Left renal pelvis (tissue), 4 donors: Measurements from ENCODE around the gene XPO1. TPM values are rescaled to one million over a fixed set of nuclear protein-coding genes. Genes with fewer than 3 reads are reported as not detected.
"Not testable (repeated sequence)": the region's sequence is repeated elsewhere in the genome, so short reads cannot be mapped to it uniquely, and the experiment has no call there.

Experiments
- DNase-seq, 4 donors: peaks; one replicate each; pipeline ENCODE4 v3.0.0-alpha.2; 2013; ENCODE audit warnings: low read depth in 4 of 4, low spot score in 3 of 4
- polyA plus RNA-seq, 4 donors: library from polyadenylated mRNA; unstranded; fragments of 120-200 nt; gene quantifications; one replicate each; pipeline ENCODE4 v1.2.1, GENCODE V29; 2013; ENCODE audit not compliant: insufficient read length in 4 of 4

Gene XPO1
- polyA plus RNA-seq, 4 donors, result 206 to 265 (median 257) TPM

DNA sequence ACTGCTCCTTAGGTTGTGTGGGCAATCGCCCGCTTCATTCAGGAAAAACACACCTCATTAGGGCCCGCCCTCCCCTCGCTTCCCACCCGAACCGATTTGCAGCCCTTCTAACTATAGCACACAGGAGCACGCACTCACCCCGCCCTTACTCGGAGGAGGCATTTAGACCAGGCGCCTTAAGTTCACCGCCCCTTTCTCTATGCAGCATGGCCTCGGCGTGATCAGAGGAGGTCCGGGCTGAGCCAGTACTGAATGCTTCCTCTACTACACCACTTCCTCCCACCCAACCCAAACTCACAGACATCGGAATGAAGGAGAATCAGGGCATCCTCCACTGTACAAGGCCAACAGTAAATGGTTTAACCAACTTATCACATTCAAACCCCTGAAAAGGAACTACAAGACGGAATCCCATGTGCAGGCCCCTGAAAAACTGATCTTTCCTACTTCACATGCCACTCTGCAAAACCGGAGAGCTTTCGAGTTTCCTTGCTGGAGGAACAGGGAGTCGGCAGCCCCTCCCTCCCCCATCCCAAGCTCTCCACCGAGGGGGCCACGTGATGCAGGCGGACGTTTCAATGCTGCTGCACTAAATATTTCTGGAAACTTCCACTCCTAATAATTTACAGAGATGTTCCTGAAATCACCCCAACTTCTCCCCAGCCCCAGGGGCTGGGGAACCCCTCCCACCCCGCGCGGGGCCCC is 1.4 kb downstream of the XPO1 start:
- peak; percentile 75 to 82 (median 76) for DNase-seq

DNA sequence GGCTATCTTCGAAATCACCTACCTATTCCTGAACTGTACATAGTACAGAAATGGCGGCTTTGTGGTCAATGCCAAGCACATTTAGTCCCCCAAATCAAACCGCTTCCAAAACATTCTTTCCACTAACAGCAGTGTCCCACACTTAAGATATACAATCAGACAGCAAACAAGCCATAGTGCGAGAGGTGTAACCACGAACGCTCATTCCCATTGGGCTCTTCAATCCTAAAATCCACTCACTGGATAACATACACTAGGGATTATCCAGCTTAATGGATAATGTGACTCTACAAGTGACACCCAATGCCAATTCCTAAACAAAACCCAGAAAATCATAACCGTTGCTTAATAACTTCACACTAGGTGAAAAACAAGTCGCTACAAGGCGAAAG is 2.0 kb downstream of the XPO1 start:
- no peak for DNase-seq

DNA sequence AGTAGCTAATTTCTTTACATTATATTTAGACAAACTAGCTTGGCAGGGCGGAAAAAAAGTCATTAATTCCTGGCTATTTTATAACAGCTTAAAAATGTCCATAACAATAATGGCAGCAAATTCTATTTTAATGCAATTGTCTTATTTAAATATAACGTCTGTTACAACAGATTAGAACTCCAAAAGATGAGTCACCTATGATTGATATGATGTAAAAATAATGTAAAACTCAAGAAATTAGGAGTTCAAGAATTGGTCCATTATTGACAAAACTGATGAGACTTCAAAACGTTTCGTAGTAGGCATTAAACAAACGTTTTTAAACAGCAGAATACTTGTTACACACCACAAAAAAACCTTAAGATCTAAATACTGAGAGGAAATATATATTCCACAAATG is 2.7 kb downstream of the XPO1 start:
- no peak for DNase-seq

DNA sequence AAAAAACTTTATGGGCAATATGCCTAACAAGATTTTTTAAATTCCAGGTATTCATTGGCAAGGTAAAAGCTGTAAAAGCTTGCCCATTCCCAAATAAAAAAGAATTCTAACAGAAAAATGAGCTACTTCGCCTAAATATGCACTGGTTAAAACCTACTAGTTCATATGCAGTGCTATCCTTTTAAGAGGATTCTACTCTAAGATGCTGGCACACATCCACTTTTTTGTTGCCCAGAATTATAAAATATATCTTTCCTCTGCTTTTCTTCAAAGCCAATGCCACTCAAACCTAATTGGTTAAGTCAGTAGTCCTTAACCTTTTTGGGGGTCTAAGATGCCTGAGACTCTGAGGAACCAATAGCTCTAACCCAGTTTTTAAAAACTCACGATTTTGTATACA is 3.2 kb downstream of the XPO1 start:
- no peak for DNase-seq

DNA sequence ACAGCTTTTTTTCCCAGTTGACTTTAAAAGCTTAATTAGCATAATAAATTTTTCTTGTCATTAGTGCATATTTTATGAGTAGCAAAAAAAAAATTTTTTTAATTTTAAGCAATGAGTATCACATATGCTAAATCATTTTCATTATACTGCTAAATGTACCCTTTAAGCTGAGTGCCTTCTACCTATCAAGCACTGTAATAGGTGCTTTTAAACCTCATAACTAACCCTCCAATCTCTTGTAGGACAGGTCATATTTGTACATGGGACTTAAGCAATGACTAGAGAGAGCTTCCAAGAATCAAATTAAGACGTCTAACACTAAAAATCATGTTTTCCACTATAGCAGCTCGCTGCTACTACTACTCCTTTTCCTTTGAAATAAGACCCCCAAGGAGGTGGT is 7.4 kb downstream of the XPO1 start:
- no peak for DNase-seq

DNA sequence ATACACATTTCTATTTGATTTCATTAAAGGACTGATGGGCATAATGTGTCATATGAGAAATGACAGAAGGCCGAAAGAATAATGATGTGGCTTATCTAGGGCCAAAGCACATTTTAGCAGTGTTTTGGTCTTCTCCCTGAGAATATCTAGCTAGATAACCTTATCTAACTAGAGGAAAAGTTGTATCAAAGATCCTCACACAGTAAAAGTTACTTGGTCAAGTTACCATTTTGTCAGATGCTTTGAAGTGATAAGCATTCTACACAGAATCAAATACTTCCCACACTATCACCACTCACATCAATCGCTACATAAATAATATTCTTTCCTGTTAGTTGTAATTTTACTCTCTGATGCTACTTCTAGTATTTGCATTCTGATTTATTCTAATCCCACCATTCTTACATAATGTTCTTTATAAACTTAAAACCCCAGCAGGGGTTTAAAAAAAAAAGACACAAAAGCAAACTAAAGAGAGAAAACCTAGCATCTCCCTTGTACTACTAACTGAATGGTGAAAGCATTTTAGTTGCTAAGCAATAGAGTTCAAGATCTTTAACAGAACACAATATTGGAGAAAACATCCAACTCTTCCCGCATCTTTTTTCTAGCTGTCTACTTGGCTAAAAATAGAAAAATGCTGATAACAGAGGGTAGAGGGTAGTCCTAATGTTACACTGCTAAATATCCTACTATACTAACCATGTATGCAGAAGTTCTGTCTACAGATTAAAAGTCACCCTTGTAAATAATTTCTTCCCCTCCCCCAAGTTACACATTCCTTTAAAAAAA is 8.0 kb downstream of the XPO1 start:
- no peak for DNase-seq

DNA sequence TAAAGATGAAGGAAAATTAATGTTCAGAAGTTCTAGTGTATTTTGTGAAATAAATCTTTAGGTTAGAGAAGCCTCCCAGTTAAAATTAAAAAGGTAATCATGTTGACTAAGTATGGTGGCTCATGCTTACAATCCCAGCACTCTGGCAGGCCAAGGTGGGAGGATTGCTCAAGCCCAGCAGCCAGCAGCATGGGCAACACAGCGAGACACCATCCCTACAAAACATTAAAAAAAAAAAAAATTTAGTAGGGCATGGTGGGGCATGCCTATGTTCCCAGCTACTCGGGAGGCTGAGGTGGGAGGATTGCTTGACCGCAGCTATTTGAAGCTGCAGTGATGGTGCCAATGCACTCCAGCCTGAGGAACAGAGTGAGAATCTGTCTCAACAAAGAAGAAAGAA is 17.9 kb downstream of the XPO1 start:
- DNase-seq, result no peak

DNA sequence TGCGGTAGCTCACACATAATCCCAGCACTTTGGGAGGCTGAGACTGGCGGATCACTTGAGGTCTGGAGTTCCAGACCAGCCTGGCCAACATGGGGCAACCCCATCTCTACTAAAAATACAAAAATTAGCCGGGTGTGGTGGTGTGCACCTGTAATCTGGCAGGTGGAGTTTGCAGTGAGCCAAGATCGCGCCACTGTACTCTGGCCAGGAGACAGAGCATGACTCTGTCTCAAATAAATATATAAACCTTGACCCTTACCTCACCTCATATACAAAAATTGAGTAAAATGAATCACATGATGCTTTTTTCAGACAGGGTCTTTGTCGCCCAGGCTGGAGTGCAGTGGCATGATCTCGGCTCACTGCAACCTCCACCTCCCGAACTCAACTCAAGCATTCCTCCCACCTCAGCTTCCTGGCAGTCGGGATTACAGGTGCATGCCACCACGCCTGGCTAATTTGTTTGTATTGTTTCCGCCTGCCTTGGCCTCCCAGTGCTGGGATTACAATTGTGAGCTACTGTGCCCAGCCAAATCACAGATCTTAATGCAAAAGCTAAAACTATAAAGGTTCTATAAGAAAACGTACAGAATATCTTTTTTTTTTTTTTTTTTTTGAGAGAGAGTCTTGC is 25.3 kb downstream of the XPO1 start:
- no peak for DNase-seq

DNA sequence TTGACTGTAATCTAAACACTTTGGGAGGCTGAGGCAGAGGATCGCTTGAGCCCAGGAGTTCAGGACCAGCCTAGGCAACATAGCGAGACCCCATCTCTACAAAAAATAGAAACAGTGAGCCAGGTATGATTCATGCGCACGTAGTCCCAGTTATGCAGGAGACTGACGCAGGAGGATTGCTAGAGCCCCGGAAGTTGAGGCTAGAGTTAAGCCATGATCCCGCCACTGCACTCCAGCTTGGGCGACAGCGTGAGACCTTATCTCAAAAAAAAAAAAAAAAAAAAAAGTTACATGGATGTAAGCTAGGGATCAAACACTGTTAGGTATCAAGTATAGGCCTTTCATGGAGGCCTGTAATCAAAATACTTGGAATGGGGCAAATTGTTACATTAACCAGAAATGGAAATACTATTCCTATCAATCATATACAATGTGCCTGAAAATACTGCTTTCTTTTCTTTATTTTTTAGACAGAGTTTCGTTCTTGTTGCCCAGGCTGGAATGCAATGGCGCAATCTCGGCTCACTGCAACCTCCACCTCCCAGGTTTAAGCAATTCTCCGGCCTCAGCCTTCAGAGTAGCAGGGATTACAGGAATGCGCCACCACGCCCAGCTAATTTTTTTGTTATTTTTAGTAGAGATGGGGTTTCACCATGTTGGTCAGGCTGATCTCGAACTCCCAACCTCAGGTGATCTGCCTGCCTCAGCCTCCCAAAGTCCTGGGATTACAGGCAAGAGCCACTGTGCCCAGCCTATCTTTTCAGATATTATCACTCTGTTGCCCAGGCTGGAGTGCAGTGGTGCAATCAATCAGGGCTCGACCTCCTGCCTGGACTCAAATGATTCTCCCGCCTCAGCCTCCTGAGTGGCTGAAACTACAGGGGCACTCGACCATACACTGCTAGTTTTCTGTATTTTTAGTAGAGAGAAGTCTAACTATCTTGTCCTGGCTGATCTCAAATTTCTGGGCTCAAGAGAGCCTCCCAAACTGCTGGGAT is 27.2 kb downstream of the XPO1 start:
- DNase-seq, result no peak

DNA sequence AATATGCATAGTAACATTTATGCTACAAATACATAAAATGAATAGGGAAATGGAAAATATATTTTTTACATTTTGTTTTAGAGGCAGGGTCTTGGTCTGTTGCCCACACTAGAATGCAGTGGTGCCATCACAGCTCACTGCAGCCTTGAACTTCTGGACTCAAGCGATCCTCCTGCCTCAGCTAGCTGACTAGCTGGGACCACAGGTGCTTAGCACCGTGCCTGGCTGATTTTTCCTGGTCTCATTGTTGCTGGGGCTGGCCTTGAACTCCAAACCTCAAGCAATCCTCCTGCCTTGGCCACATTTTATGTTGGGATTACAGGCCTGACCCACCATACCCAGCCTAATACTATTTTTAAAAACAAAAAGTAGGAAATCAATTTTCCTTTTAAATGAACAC is 33.2 kb downstream of the XPO1 start:
- no peak for DNase-seq

DNA sequence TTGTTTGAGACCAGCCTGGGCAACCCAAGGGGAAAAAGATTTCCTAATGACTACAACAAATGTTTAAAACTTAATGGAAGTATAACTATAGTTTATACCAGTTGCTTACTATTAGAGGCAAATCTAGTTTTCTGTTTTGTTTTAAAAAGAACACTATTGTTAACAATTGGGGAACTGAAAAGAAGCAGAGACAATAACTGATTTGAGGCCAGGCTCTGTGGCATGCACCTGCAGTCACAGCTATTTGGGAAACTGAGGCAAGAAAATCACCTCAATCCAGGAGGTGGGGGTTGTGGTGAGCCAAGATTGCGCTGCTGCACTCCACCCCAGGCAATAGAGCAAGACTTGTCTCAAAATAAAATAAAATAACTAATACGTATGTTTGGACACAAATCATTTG is 39.1 kb downstream of the XPO1 start:
- no peak for DNase-seq

DNA sequence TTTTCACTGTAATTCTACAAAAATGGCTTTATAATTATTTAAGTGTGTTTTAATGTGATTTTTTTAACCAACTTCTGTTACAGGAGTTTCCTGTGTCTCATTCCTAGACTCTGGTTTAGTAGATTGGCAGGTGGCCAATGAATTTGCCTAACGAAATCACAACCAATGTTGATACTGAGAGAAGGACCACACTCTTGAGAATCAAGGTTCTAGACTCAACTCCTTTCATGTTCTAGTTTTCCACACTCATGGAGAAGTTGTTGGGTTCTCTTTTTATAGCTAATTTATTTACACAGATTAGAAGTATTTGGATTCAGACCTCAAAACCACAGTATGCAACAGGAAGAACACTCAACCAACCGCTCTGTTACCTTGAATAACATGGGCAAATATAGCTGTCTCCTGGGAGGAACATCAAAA is 44.6 kb downstream of the XPO1 start:
- DNase-seq, result no peak

DNA sequence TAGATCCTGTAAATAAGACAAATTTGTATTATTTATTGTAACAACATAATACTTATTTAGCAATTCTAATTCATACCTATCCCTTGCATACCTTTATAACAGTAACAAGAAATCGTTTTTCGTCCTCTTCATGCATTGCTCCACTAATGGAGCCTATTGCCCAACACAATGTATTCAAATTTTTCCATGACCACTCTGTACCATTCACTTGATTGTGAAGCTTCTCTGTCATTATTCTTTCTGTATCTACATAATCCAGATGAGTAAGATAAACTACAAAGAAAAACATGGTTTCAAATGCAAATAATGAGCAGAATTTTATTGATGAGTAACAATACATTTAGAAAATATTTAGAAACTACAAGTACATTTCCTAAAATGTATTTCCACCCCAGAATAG is 45.7 kb downstream of the XPO1 start:
- no peak for DNase-seq

DNA sequence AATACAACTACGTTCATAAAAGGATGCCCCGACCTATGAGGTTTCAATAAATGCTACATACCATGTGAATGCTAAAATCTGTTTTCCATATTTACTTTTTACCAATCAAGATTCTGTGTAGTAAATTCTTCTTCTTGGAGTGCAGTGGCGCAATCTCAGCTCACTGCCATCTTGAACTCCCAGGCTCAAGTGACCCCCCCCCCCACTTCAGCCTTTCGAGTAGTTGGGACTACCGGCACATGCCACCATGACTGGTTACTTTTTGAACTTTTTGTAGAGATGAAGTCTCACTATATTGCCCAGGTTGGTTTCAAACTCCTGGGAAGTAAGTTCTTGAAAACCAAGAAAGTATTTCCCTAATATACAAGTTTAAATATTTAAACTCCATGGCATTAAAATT is 52.9 kb downstream of the XPO1 start:
- no peak for DNase-seq

DNA sequence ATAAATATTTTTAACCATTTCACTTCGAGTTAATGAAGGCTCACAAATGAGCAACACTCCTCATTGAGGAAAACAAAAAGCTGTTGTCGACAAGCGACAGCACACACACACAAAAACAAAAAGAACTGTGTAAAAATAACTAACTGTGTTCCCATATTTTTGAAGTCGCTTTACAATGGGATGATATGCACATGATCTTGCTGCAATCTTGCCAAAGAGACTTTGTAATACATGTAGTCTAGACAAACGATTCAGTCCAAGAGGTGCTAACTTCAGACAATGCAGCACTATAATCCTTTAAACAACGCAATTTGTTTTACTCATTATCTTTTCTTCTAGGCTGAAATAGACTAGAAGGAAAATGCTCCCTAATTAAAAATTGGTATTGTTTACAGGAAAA is 60.1 kb downstream of the XPO1 start:
- no peak for DNase-seq

DNA sequence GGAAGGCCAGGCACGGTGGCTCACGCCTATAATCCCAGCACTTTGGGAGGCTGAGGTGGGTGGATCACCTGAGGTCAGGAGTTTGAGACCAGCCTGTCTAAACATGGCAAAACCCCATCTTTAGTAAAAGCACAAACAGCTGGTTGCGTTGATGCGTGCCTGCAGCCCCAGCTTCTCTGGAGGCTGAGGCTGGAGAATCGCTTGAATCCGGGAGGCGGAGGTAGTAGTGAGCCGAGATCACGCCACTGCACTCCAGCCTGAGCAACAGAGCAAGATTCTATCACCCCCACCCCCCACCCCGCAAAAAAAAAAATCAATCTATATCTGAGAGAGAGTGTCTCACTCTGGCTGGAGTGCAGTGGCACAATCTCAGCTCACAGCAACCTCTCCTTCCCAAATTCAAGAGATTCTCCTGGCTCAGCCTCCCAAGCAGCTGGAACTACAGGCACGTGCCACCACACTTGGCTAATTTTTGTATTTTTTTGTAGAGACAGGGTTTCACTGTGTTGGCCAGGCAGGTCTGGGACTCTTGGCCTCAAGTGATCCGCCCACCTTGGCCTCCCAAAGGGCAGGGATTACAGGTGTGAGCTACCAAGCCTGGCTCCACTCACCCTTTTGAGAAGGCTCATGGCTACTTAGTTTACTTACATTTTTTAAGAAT is 61.1 kb downstream of the XPO1 start:
- not testable (repeated sequence) for DNase-seq

DNA sequence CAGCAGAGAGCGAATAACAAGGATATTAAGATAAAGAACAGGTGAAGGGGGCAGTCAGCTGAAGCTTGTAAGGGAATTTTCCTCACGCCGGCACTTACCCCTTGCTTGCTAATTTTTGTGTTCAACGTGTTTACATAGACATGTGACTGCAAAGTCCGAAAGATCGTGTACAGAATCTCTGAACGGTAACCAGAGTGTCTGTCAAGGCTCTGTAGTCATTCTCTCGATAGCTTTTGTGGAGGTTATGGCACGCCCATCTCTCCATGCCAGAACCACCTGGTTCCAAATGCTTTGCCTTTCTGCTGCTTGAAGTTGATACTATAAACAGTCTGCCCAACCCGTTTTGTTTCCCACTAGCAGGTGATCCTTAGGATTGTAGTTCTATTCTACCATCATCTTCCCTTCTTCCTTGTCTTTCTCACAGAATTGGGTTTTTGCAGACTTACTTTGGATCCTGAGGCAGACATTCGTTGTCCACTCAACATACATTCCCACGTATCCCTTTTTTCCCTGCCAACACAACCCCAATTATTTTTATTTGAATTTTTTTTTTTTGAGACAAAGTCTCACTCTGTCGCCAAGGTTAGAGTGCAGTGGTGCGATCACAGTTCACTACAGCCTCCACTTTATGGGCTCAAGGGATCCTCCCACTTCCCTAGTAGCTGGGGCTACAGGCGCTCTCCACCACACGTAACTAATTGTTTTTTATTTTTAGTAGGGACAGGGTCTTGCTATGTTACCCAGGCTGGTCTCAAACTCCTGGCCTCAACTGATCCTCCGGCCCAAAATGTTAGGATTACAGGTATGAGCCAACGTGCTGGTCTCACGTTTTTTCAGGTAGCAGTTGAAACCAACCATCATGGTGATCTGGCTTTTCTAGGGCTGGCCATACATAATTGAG is 66.0 kb downstream of the XPO1 start:
- peak in 2 of 4 donors; percentile 22 to 27 for DNase-seq

DNA sequence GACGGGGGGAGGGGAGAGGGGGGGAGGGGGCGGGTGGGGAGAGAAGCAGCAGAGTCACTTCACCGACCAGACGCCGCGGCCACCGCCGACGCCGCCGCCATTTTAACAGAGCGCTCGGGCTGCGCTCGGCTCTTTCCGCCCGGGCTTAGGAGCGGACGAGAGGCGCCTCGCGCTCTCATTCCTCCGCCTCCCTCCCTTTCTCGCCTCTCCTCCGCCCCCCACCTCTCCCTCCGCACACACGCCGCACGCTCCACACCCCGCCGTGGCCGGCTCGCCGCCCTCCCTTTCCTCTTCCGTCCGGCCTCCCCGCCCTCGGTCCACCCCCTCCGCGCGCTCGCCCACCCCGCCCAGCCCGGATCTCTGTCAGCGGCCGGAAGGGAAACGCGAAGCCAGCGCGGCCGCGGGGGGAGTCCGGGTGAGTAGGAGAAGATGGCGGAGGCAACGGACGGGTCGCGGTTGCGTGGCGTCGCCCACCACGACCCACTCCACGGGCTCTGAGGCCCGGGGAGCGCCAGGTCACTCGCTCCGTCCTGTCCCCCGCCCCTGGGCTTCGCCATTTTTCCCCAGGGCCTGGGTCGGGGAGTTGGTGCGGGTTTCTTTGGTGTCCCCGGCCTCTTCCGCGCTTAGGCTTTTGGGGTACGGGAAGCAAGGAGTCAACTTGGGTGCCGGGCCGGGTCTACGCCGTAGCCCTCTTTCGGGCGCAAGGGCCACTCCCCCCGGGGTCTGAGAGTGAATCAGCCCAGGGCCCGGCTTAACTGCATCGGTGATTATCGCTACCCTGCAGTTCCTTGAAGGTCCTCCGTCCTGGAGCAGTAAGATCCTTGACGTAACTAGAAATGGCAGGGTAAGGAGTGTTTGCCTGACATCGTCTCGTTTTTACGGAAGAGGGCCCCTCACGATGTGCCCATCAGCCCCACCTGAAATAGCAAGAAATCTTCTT is 66.9 kb downstream of the XPO1 start, which contains the start of gene USP34:
Gene USP34, minus strand, starts transcription at position 123 of the 940 bp plus-strand sequence. CDS start 395 bp downstream, outside the sequence.
- DNase-seq, result peak; percentile 85 to 88 (median 88)
